Measurements from ENCODE around the gene RASGRF1.
"Not testable (repeated sequence)": the region's sequence is repeated elsewhere in the genome, so short reads cannot be mapped to it uniquely, and the experiment has no call there.

The RASGRF1 gene

GRCh38 chr15:79034284-79034683, 56.3 kb downstream of the RASGRF1 start:
- no peak for DNase-seq

- no peak for DNase-seq
Measured at GRCh38 chr15:79032656-79033055, 57.9 kb downstream of the RASGRF1 start.

GRCh38 chr15:79031821-79032220, 58.8 kb downstream of the RASGRF1 start:
- no peak for DNase-seq

GRCh38 chr15:79031201-79031600, 59.4 kb downstream of the RASGRF1 start:
- no peak for DNase-seq

- no peak for DNase-seq
Measured at GRCh38 chr15:79030470-79030869, 60.1 kb downstream of the RASGRF1 start.

- peak; percentile 33 for DNase-seq
Measured at GRCh38 chr15:79028411-79028964, 62.1 kb downstream of the RASGRF1 start.

- no peak for DNase-seq
Measured at GRCh38 chr15:79027532-79028410, 62.8 kb downstream of the RASGRF1 start.

GRCh38 chr15:79025802-79026201, 64.8 kb downstream of the RASGRF1 start:
- DNase-seq, result no peak

- DNase-seq, result peak; percentile 0
Measured at GRCh38 chr15:79025201-79025600, 65.4 kb downstream of the RASGRF1 start.

GRCh38 chr15:79024493-79024892, 66.1 kb downstream of the RASGRF1 start:
- not testable (repeated sequence) for DNase-seq

GRCh38 chr15:79023918-79024317, 66.7 kb downstream of the RASGRF1 start:
- no peak for DNase-seq

- no peak for DNase-seq
Measured at GRCh38 chr15:79023546-79023890, 67.1 kb downstream of the RASGRF1 start.

- DNase-seq, result no peak
Measured at GRCh38 chr15:79018960-79019359, 71.6 kb downstream of the RASGRF1 start.

GRCh38 chr15:79017953-79018352, 72.6 kb downstream of the RASGRF1 start:
- DNase-seq, result no peak

- DNase-seq, result no peak
Measured at GRCh38 chr15:79016527-79017170, 73.9 kb downstream of the RASGRF1 start.

GRCh38 chr15:79015416-79015815, 75.2 kb downstream of the RASGRF1 start:
- no peak for DNase-seq

- no peak for DNase-seq
Measured at GRCh38 chr15:79010278-79010677, 80.3 kb downstream of the RASGRF1 start.

GRCh38 chr15:79009379-79009778, 81.2 kb downstream of the RASGRF1 start:
- no peak for DNase-seq

- DNase-seq, result no peak
Measured at GRCh38 chr15:79008659-79009058, 81.9 kb downstream of the RASGRF1 start.

GRCh38 chr15:79007066-79007465, 83.5 kb downstream of the RASGRF1 start:
- DNase-seq, result peak; percentile 16

GRCh38 chr15:79006071-79006470, 84.5 kb downstream of the RASGRF1 start:
- DNase-seq, result no peak

- DNase-seq, result no peak
Measured at GRCh38 chr15:79004336-79004735, 86.2 kb downstream of the RASGRF1 start.

GRCh38 chr15:79003896-79004295, 86.7 kb downstream of the RASGRF1 start:
- no peak for DNase-seq

- no peak for DNase-seq
Measured at GRCh38 chr15:79003301-79003700, 87.3 kb downstream of the RASGRF1 start.
